OCI-LY1 (cell line): ENCODE results near the gene PCBP2.
"Not testable (repeated sequence)": the region's sequence is repeated elsewhere in the genome, so short reads cannot be mapped to it uniquely, and the experiment has no call there.

Experiments
- EZH2 ChIP-seq: fragments of 200-600 bp; sonication (generic), shearing (Covaris generic); IDR thresholded peaks from 2 replicates; pipeline ENCODE4 v1.8.0; 2017; ENCODE audit warnings: borderline replicate concordance, mixed run types, mild to moderate bottlenecking, antibody characterized with exemption, low read length, moderate library complexity, mixed read lengths
- TF ChIP-seq, protein P1 (sequence below): fragments of 200-600 bp; sonication (generic), shearing (Covaris generic); IDR thresholded peaks from 2 replicates; pipeline ENCODE4 v1.5.1; 2017; ENCODE audit warnings: mild to moderate bottlenecking, antibody characterized with exemption, low read length, moderate library complexity, mixed read lengths

DNA sequence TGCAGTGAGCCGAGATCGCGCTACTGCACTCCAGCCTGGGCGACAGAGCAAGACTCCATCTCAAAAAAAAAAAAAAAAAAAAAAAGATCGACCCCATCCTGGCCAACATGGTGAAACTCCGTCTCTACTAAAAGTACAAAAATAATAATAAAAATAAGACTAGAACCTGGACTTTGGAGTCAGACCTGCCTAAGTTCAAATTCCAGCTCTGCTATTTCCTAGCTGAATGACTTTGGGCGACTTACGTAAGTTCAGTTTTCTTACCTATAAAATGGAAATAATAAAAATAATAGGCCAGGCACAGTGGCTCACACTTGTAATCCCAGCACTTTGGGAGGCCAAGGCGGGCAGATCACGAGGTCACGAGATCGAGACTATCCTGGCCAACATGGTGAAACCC is 29.7 kb upstream of the PCBP2 start:
- TF ChIP-seq, protein P1, sequence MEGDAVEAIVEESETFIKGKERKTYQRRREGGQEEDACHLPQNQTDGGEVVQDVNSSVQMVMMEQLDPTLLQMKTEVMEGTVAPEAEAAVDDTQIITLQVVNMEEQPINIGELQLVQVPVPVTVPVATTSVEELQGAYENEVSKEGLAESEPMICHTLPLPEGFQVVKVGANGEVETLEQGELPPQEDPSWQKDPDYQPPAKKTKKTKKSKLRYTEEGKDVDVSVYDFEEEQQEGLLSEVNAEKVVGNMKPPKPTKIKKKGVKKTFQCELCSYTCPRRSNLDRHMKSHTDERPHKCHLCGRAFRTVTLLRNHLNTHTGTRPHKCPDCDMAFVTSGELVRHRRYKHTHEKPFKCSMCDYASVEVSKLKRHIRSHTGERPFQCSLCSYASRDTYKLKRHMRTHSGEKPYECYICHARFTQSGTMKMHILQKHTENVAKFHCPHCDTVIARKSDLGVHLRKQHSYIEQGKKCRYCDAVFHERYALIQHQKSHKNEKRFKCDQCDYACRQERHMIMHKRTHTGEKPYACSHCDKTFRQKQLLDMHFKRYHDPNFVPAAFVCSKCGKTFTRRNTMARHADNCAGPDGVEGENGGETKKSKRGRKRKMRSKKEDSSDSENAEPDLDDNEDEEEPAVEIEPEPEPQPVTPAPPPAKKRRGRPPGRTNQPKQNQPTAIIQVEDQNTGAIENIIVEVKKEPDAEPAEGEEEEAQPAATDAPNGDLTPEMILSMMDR = not testable (repeated sequence)
- not testable (repeated sequence) for TF ChIP-seq EZH2
